H9 (cell line): ENCODE results near the gene DPH5. TPM values are rescaled to one million over a fixed set of nuclear protein-coding genes. Genes with fewer than 3 reads are reported as not detected.

Experiments used
- DNase-seq: peaks from one replicate; pipeline ENCODE4 v3.0.0-alpha.2; 2017
- H2AFZ ChIP-seq: one replicate; pipeline ENCODE4 v1.6.1; 2013; ENCODE audit warnings: mild to moderate bottlenecking, low read length, control low read depth, moderate library complexity
- H2AK5ac ChIP-seq: 2 replicates; pipeline ENCODE4 v1.6.1; 2013; ENCODE audit warnings: low read length, control low read depth, mixed read lengths; ENCODE audit not compliant: insufficient read length
- H2BK120ac ChIP-seq: one replicate; pipeline ENCODE4 v1.6.1; 2013; ENCODE audit warnings: low read depth, mild to moderate bottlenecking, low read length, control low read depth, inconsistent platforms; ENCODE audit not compliant: poor library complexity, severe bottlenecking
- H2BK12ac ChIP-seq: 2 replicates; pipeline ENCODE4 v1.6.1; 2013; ENCODE audit warnings: low read length, control low read depth, mixed read lengths, low read depth; ENCODE audit not compliant: insufficient read length
- H2BK15ac ChIP-seq: 2 replicates; pipeline ENCODE4 v1.6.1; 2013; ENCODE audit warnings: low read depth, low read length, control low read depth
- H2BK20ac ChIP-seq: one replicate; pipeline ENCODE4 v1.6.1; 2013; ENCODE audit warnings: low read depth, mild to moderate bottlenecking, low read length, control low read depth, inconsistent platforms; ENCODE audit not compliant: poor library complexity, severe bottlenecking
- H2BK5ac ChIP-seq: 2 replicates; pipeline ENCODE4 v1.6.1; 2013; ENCODE audit warnings: low read length, control low read depth, mixed read lengths; ENCODE audit not compliant: insufficient read length
- H3K14ac ChIP-seq: 2 replicates; pipeline ENCODE4 v1.6.1; 2013; ENCODE audit warnings: low read length, control low read depth; ENCODE audit not compliant: insufficient read depth
- H3K18ac ChIP-seq: 2 replicates; pipeline ENCODE4 v1.6.1; 2013; ENCODE audit warnings: low read depth, mild to moderate bottlenecking, mixed read lengths, low read length, control low read depth; ENCODE audit not compliant: insufficient read length
- H3K23ac ChIP-seq: 2 replicates; pipeline ENCODE4 v1.6.1; 2013; ENCODE audit warnings: low read length, control low read depth, mixed read lengths, low read depth; ENCODE audit not compliant: insufficient read length
- H3K23me2 ChIP-seq: 2 replicates; pipeline ENCODE4 v1.6.1; 2013; ENCODE audit warnings: low read depth, mild to moderate bottlenecking, mixed read lengths, low read length, control low read depth; ENCODE audit not compliant: insufficient read length, poor library complexity, severe bottlenecking
- H3K27ac ChIP-seq: 2 replicates; pipeline ENCODE4 v1.5.1; 2013; ENCODE audit warnings: low read length, control low read depth, mixed read lengths, low read depth; ENCODE audit not compliant: insufficient read length
- H3K27me3 ChIP-seq: 2 replicates; pipeline ENCODE4 v1.6.1; 2013; ENCODE audit warnings: low read length, control low read depth, inconsistent platforms; ENCODE audit not compliant: insufficient read depth
- H3K4ac ChIP-seq: 2 replicates; pipeline ENCODE4 v1.6.1; 2013; ENCODE audit warnings: low read depth, mild to moderate bottlenecking, control low read depth, inconsistent platforms, low read length, moderate library complexity
- H3K4me1 ChIP-seq: 2 replicates; pipeline ENCODE4 v1.6.1; 2013; ENCODE audit warnings: low read length, control low read depth, inconsistent platforms; ENCODE audit not compliant: insufficient read depth
- H3K4me2 ChIP-seq: 2 replicates; pipeline ENCODE4 v1.6.1; 2013; ENCODE audit warnings: low read length, control low read depth, mixed read lengths; ENCODE audit not compliant: insufficient read length, insufficient read depth
- H3K56ac ChIP-seq: 2 replicates; pipeline ENCODE4 v1.6.1; 2013; ENCODE audit warnings: low read depth, mild to moderate bottlenecking, mixed read lengths, low read length, control low read depth; ENCODE audit not compliant: insufficient read length
- H3K79me1 ChIP-seq: 2 replicates; pipeline ENCODE4 v1.6.1; 2013; ENCODE audit warnings: low read depth, mild to moderate bottlenecking, moderate library complexity, low read length, control low read depth, inconsistent platforms; ENCODE audit not compliant: insufficient read depth, poor library complexity, severe bottlenecking
- H3K79me2 ChIP-seq: 2 replicates; pipeline ENCODE4 v1.6.1; 2013; ENCODE audit warnings: low read length, control low read depth, inconsistent platforms; ENCODE audit not compliant: insufficient read depth
- H3K9ac ChIP-seq: 2 replicates; pipeline ENCODE4 v1.6.1; 2013; ENCODE audit warnings: low read length, control low read depth, mixed read lengths; ENCODE audit not compliant: insufficient read length; ENCODE audit errors: extremely low read depth
- H3K9me3 ChIP-seq: one replicate; pipeline ENCODE4 v1.6.1; 2013; ENCODE audit warnings: low read depth, low read length, inconsistent platforms; ENCODE audit not compliant: control insufficient read depth
- H3T11ph ChIP-seq: one replicate; pipeline ENCODE4 v1.6.1; 2013; ENCODE audit warnings: mild to moderate bottlenecking, low read length, control low read depth, inconsistent platforms
- H4K20me1 ChIP-seq: one replicate; pipeline ENCODE4 v1.6.1; 2013; ENCODE audit not compliant: control insufficient read depth, insufficient read length, insufficient read depth
- H4K5ac ChIP-seq: 2 replicates; pipeline ENCODE4 v1.6.1; 2013; ENCODE audit warnings: low read depth, mild to moderate bottlenecking, mixed read lengths, low read length, control low read depth; ENCODE audit not compliant: insufficient read length
- H4K8ac ChIP-seq: replicated peaks from 2 replicates; pipeline ENCODE4 v1.6.1; 2013; ENCODE audit warnings: low read length, control low read depth, mixed read lengths, low read depth; ENCODE audit not compliant: insufficient read length
- H4K91ac ChIP-seq: 2 replicates; pipeline ENCODE4 v1.6.1; 2013; ENCODE audit warnings: low read depth, mild to moderate bottlenecking, moderate library complexity, mixed read lengths, low read length, control low read depth; ENCODE audit not compliant: insufficient read length
- H3K27ac Mint-ChIP-seq, 3 experiments: 2 replicates in 2 of 3; 3 replicates in 1 of 3; pipeline ENCODE4 v1.8.0; 2020 to 2021; ENCODE audit warnings: mixed read lengths in 3 of 3, mild to moderate bottlenecking in 1 of 3, moderate library complexity in 1 of 3
- H3K27me3 Mint-ChIP-seq: 2 replicates; pipeline ENCODE4 v1.8.0; 2021; ENCODE audit warnings: low read depth, mild to moderate bottlenecking, moderate library complexity, mixed read lengths
- H3K36me3 Mint-ChIP-seq, 3 experiments: 2 replicates in 2 of 3; 3 replicates in 1 of 3; pipeline ENCODE4 v1.8.0; 2020 to 2021; ENCODE audit warnings: low read depth in 3 of 3, mixed read lengths in 3 of 3; ENCODE audit not compliant: insufficient read depth in 1 of 3
- H3K4me1 Mint-ChIP-seq, 2 experiments: 2 replicates each; pipeline ENCODE4 v1.8.0; 2020; ENCODE audit warnings: mixed read lengths in 2 of 2
- H3K4me3 Mint-ChIP-seq, 2 experiments: 2 replicates in 1 of 2; 3 replicates in 1 of 2; pipeline ENCODE4 v1.8.0; 2020 to 2021; ENCODE audit warnings: mild to moderate bottlenecking in 2 of 2, mixed read lengths in 2 of 2, moderate library complexity in 1 of 2
- H3K9me3 Mint-ChIP-seq, 2 experiments: 2 replicates in 1 of 2; 3 replicates in 1 of 2; pipeline ENCODE4 v1.8.0; 2020; ENCODE audit warnings: mild to moderate bottlenecking in 2 of 2, mixed read lengths in 2 of 2, moderate library complexity in 1 of 2
- CTCF ChIP-seq: fragments of 200-600 bp; sonication (generic); conservative IDR thresholded peaks from 3 replicates; pipeline ENCODE4 v1.8.0; 2021; ENCODE audit warnings: antibody characterized with exemption, mild to moderate bottlenecking
- WGBS: extraction: QIAGEN DNeasy Blood & Tissue Kit; methylation state at CpG from one replicate; pipeline ENCODE4 v1.1.7; 2013; ENCODE audit warnings: missing lambda C conversion rate, low lambda C conversion rate, mixed read lengths; ENCODE audit not compliant: insufficient read length; ENCODE audit errors: extremely low coverage; 5-methylcytosine and 5-hydroxymethylcytosine counted together
- total RNA-seq: library from RNA; stranded (reverse); gene quantifications from 2 replicates; pipeline ENCODE4 v1.2.1, GENCODE V29; 2021

Gene DPH5
- total RNA-seq, 1 experiment from 2014 or later: 49.4 TPM

- Mint-ChIP-seq H3K27me3 (no peaks in the 10 kb centered on the region; the same call in 1 of the 2 replicates), H3K36me3 (no peaks in the 10 kb centered on the region), H3K4me3 (no peak overlapping the region), H3K4me1 (no peaks in the 10 kb centered on the region), H3K9me3 (no peaks in the 10 kb centered on the region), H3K27ac (no peak overlapping the region)
- Histone ChIP-seq H3K79me2 (no peaks in the 10 kb centered on the region), H2BK120ac (no peak overlapping the region), H3K9me3 (no peaks in the 10 kb centered on the region), H3K18ac (no peak overlapping the region), H2BK5ac (no peak overlapping the region), H3K27me3 (no peaks in the 10 kb centered on the region), H2BK20ac (no peak overlapping the region), H4K91ac (no peak overlapping the region), H2AFZ (no peak overlapping the region), H3T11ph (no peak overlapping the region), H3K4me2 (no peak overlapping the region), H3K79me1 (no peaks in the 10 kb centered on the region), H3K4ac (no peak overlapping the region), H4K8ac (no peak overlapping the region), H3K4me1 (no peaks in the 10 kb centered on the region), H2AK5ac (no peak overlapping the region), H4K20me1 (no peaks in the 10 kb centered on the region), H2BK12ac (no peak overlapping the region), H3K56ac (no peak overlapping the region), H4K5ac (no peak overlapping the region), H3K27ac (no peak overlapping the region), H3K23ac (no peak overlapping the region), H3K9ac (no peak overlapping the region), H2BK15ac (no peak overlapping the region), H3K23me2 (no peaks in the 10 kb centered on the region), H3K14ac (no peak overlapping the region)
- DNase-seq: no peak
- TF ChIP-seq CTCF: no peak
- WGBS: no CpG with 5 or more reads among the region's 3 CpGs
Measured at GRCh38 chr1:101051688-101052638, 26.4 kb upstream of the DPH5 start.
